Measurements from ENCODE around the gene TRNAU1AP. TPM values are rescaled to one million over a fixed set of nuclear protein-coding genes. Genes with fewer than 3 reads are reported as not detected.

Gene TRNAU1AP
- total and polyA plus RNA-seq, 10 donors: 14.0 to 26.6 (median 24.0) TPM

GRCh38 chr1:28564310-28564709 is 11.4 kb downstream of the TRNAU1AP start:
- peaks cover 10 to 100% (median 94%) of the 10 kb centered on the region in 6 donors for H3K36me3 ChIP-seq
- intact Hi-C loops (cut with DNase I; ENCODE audit: low total_unique reads): no loop called here

DNA sequence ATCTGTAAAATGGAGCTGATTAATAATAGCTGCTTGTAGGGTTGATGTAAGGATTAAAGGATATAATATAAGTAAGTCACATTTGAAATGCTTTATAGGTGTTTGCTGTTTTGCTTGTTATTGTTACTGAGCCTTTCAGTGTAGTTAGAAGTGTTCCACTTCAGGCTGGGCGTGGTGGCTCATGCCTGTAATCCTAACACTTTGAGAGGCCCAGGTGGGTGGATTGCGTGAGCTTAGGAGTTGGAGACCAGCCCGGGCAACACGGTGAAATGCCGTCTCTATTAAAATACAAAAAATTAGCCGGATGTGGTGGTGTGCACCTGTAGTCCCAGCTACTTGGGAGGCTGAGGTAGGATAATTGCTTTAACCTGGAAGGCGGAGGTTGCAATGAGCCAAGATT is 12.2 kb downstream of the TRNAU1AP start:
- H3K27ac ChIP-seq: no peak overlapping the region
- no peaks in the 10 kb centered on the region for H3K4me1 ChIP-seq
- H3K9me3 ChIP-seq: no peaks in the 10 kb centered on the region
- no peak overlapping the region for H3K4me3 ChIP-seq
- no peak for DNase-seq
- TF ChIP-seq CTCF (IDR thresholded peaks at IDR 0.05 in 8 of 11, conservative IDR thresholded peaks at IDR 0.05 in 3 of 11) (no peak), POLR2AphosphoS5 (IDR thresholded peaks at IDR 0.05) (no peak), POLR2A (IDR thresholded peaks at IDR 0.05) (no peak)
- peaks cover 10 to 100% (median 91%) of the 10 kb centered on the region in 6 donors for H3K36me3 ChIP-seq
- WGBS, 5 donors: 96 to 100% (median 98%) methylated on average over 7 of the region's 7 CpGs
- intact Hi-C loops (cut with DNase I; ENCODE audit: low total_unique reads): no loop called here
- no peaks in the 10 kb centered on the region for H3K27me3 ChIP-seq (replicated peaks in 1 of 7)

More at GRCh38 chr1:28564310-28564709, 11.4 kb downstream of the TRNAU1AP start:
- no peak for DNase-seq
- H3K4me3 ChIP-seq: no peak overlapping the region
- H3K27ac ChIP-seq: no peak overlapping the region
- no peaks in the 10 kb centered on the region for H3K9me3 ChIP-seq
- TF ChIP-seq POLR2AphosphoS5 (IDR thresholded peaks at IDR 0.05) (no peak), POLR2A (IDR thresholded peaks at IDR 0.05) (no peak), CTCF (IDR thresholded peaks at IDR 0.05 in 8 of 11, conservative IDR thresholded peaks at IDR 0.05 in 3 of 11) (no peak)
- no peaks in the 10 kb centered on the region for H3K27me3 ChIP-seq (replicated peaks in 1 of 7)
- H3K4me1 ChIP-seq: no peaks in the 10 kb centered on the region

- no peak overlapping the region for H3K27ac ChIP-seq
- TF ChIP-seq POLR2AphosphoS5 (IDR thresholded peaks at IDR 0.05) (no peak), CTCF (IDR thresholded peaks at IDR 0.05 in 8 of 11, conservative IDR thresholded peaks at IDR 0.05 in 3 of 11) (no peak), POLR2A (IDR thresholded peaks at IDR 0.05) (no peak)
- H3K4me1 ChIP-seq: no peaks in the 10 kb centered on the region
- H3K27me3 ChIP-seq (replicated peaks in 1 of 7): no peaks in the 10 kb centered on the region
- no peak overlapping the region for H3K4me3 ChIP-seq
- no peaks in the 10 kb centered on the region for H3K9me3 ChIP-seq
- intact Hi-C loops (cut with DNase I; ENCODE audit: low total_unique reads): no loop called here
- DNase-seq: no peak
- H3K36me3 ChIP-seq: peaks cover 10 to 100% (median 90%) of the 10 kb centered on the region in 6 donors
- WGBS, 5 donors: 93 to 99% (median 98%) methylated on average over 6 of the region's 6 CpGs
Measured at GRCh38 chr1:28565726-28566125, 12.8 kb downstream of the TRNAU1AP start.

DNA sequence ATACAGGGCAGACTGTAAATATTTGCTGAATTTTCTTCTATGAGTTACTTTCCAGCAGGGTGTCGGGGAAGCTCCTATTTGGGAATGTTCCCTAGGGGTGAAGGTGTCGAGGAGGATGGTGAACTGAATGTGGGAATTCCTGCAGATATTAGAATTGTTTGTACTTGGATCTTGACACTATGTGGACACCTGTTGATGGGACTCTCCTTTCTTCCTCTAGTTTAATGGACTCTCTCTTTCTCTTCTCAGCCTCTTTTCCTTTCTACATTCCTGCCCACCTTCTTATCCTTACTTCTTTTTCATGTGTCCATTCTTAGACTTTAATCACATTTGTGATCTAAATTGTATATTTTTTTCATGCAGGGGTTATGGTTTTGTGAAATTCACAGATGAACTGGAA is 14.0 kb downstream of the TRNAU1AP start:
- Histone ChIP-seq H3K36me3 (peaks cover 10 to 100% (median 87%) of the 10 kb centered on the region in 6 donors), H3K4me1 (no peaks in the 10 kb centered on the region), H3K4me3 (no peak overlapping the region), H3K27ac (no peak overlapping the region), H3K9me3 (no peaks in the 10 kb centered on the region), H3K27me3 (replicated peaks in 1 of 7) (no peaks in the 10 kb centered on the region)
- 95 to 100% (median 96%) methylated on average over 2 of the region's 2 CpGs for WGBS, 5 donors
- intact Hi-C loops (cut with DNase I; ENCODE audit: low total_unique reads): no loop called here
- TF ChIP-seq CTCF (IDR thresholded peaks at IDR 0.05 in 8 of 11, conservative IDR thresholded peaks at IDR 0.05 in 3 of 11): no peak
- TF ChIP-seq POLR2AphosphoS5 (IDR thresholded peaks at IDR 0.05): no peak
- no peak for TF ChIP-seq POLR2A (IDR thresholded peaks at IDR 0.05)
- no peak for DNase-seq
